Gastrocnemius medialis (tissue), 4 donors: Measurements from ENCODE around the gene AK5. TPM values are rescaled to one million over a fixed set of nuclear protein-coding genes. Genes with fewer than 3 reads are reported as not detected.

Experiments used
- ATAC-seq, 2 donors: fragments of 150-250 bp; one replicate each; pipeline ENCODE4 v1.9.1; 2016
- DNase-seq, 2 donors: peaks; one replicate each; pipeline ENCODE4 v3.0.0-alpha.2; 2019
- H3K27ac ChIP-seq, 4 donors: fragments of 200-600 bp; sonication (generic); 1 replicate in 1 of 4; 2 replicates in 3 of 4; pipeline ENCODE4 v1.5.1; 2016 to 2018; ENCODE audit warnings: mild to moderate bottlenecking in 2 of 4, moderate library complexity in 1 of 4
- H3K27me3 ChIP-seq, 3 donors: fragments of 200-600 bp; sonication (generic) in 2 of 3; 1 replicate in 1 of 3; 2 replicates in 2 of 3; pipeline versions ENCODE4 v1.5.1 to v1.6.0; 2016 to 2019; ENCODE audit warnings: mild to moderate bottlenecking in 1 of 3, moderate library complexity in 1 of 3
- H3K36me3 ChIP-seq, 2 donors: fragments of 200-600 bp; sonication (generic) in 1 of 2; one replicate each; pipeline ENCODE4 v1.5.1; 2017 to 2018
- H3K4me1 ChIP-seq, 2 donors: fragments of 200-600 bp; sonication (generic) in 1 of 2; one replicate each; pipeline ENCODE4 v1.5.1; 2016 to 2017; ENCODE audit warnings: mild to moderate bottlenecking in 2 of 2
- H3K4me3 ChIP-seq, 4 donors: fragments of 200-600 bp; sonication (generic) in 3 of 4; 1 replicate in 1 of 4; 2 replicates in 3 of 4; pipeline ENCODE4 v1.5.1; 2016 to 2019; ENCODE audit warnings: mild to moderate bottlenecking in 2 of 4
- H3K9me3 ChIP-seq, 3 donors: fragments of 200-600 bp; sonication (generic) in 2 of 3; 1 replicate in 1 of 3; 2 replicates in 2 of 3; pipeline ENCODE4 v1.5.1; 2016 to 2019
- CTCF ChIP-seq, 5 experiments: fragments of 450-650 bp in 3 of 5; fragments of 200-600 bp in 2 of 5; sonication (generic) in 2 of 5; IDR thresholded peaks in 4 of 5; conservative IDR thresholded peaks in 1 of 5; 1 replicate in 4 of 5; 2 replicates in 1 of 5; pipeline ENCODE4 v1.5.1; 2016 to 2019; ENCODE audit warnings: antibody characterized with exemption in 5 of 5, mild to moderate bottlenecking in 3 of 5, moderate library complexity in 3 of 5
- POLR2A ChIP-seq, 2 donors: fragments of 450-650 bp; IDR thresholded peaks; one replicate each; pipeline ENCODE4 v1.6.1; 2017; ENCODE audit warnings: antibody characterized with exemption in 2 of 2, mild to moderate bottlenecking in 2 of 2, moderate library complexity in 2 of 2
- in situ Hi-C, 4 donors: fragments of 200-750 bp; cut with MboI; loops; one replicate each; pipeline versions ENCODE4 v1.15.0 to v1.8.0; 2017; ENCODE audit warnings: low sequenced_read_pairs in 4 of 4
- intact Hi-C: fragments of 100-400 bp; cut with DNase I; formaldehyde crosslinking; loops from one replicate; pipeline ENCODE4 v1.15.1; 2023; ENCODE audit warnings: low total_unique reads
- total RNA-seq, 4 donors: library from RNA; depleted of rRNA; stranded (reverse); fragments of >200 nt; gene quantifications; one replicate each; pipeline versions ENCODE4 v1.1.0 to v1.2.3, GENCODE V29; 2016

The AK5 gene
- total RNA-seq, 4 donors from 2014 or later: 0.07 to 1.8 TPM; not detected in 2

- Histone ChIP-seq H3K4me3 (no peak overlapping the region), H3K4me1 (no peaks in the 10 kb centered on the region), H3K36me3 (no peaks in the 10 kb centered on the region), H3K9me3 (no peaks in the 10 kb centered on the region), H3K27me3 (no peaks in the 10 kb centered on the region), H3K27ac (no peak overlapping the region)
- DNase-seq: no peak
- ATAC-seq: no peak
- in situ Hi-C loops (no loop called here), intact Hi-C loops (no loop called here)
- TF ChIP-seq CTCF (IDR thresholded peaks at IDR 0.05 in 4 of 5, conservative IDR thresholded peaks at IDR 0.05 in 1 of 5): no peak
- TF ChIP-seq POLR2A (IDR thresholded peaks at IDR 0.05): no peak
These were observed 37.4 kb downstream of the AK5 start for GRCh38 chr1:77319036-77319705.

- Histone ChIP-seq H3K4me3 (no peak overlapping the region), H3K9me3 (no peaks in the 10 kb centered on the region), H3K27ac (no peak overlapping the region), H3K4me1 (no peaks in the 10 kb centered on the region), H3K36me3 (no peaks in the 10 kb centered on the region), H3K27me3 (no peaks in the 10 kb centered on the region)
- TF ChIP-seq CTCF (IDR thresholded peaks at IDR 0.05 in 4 of 5, conservative IDR thresholded peaks at IDR 0.05 in 1 of 5): no peak
- no peak for TF ChIP-seq POLR2A (IDR thresholded peaks at IDR 0.05)
- ATAC-seq (no peak), DNase-seq (no peak)
- in situ Hi-C loops (no loop called here), intact Hi-C loops (no loop called here)
These were observed 40.5 kb downstream of the AK5 start for GRCh38 chr1:77322061-77322900.

- no peak overlapping the region for H3K4me3 ChIP-seq
- TF ChIP-seq POLR2A (IDR thresholded peaks at IDR 0.05) (no peak), CTCF (IDR thresholded peaks at IDR 0.05 in 4 of 5, conservative IDR thresholded peaks at IDR 0.05 in 1 of 5) (no peak)
- in situ Hi-C loops: no loop called here
- no peaks in the 10 kb centered on the region for H3K27me3 ChIP-seq
- DNase-seq (no peak), ATAC-seq (no peak)
- no peaks in the 10 kb centered on the region for H3K9me3 ChIP-seq
- no peaks in the 10 kb centered on the region for H3K4me1 ChIP-seq
- intact Hi-C loops: no loop called here
- no peak overlapping the region for H3K27ac ChIP-seq
- H3K36me3 ChIP-seq: no peaks in the 10 kb centered on the region
These were observed 51.7 kb downstream of the AK5 start for GRCh38 chr1:77333501-77333900.

GRCh38 chr1:77336729-77337128 lies 54.9 kb downstream of the AK5 start:
- in situ Hi-C loops (no loop called here), intact Hi-C loops (no loop called here)
- ATAC-seq (no peak), DNase-seq (no peak)
- Histone ChIP-seq H3K9me3 (no peaks in the 10 kb centered on the region), H3K4me3 (no peak overlapping the region), H3K27ac (no peak overlapping the region), H3K4me1 (no peaks in the 10 kb centered on the region), H3K27me3 (no peaks in the 10 kb centered on the region), H3K36me3 (no peaks in the 10 kb centered on the region)
- TF ChIP-seq POLR2A (IDR thresholded peaks at IDR 0.05) (no peak), CTCF (IDR thresholded peaks at IDR 0.05 in 4 of 5, conservative IDR thresholded peaks at IDR 0.05 in 1 of 5) (no peak)
